Measurements from ENCODE around the gene SNX19. TPM values are rescaled to one million over a fixed set of nuclear protein-coding genes. Genes with fewer than 3 reads are reported as not detected.
"Not testable (repeated sequence)": the region's sequence is repeated elsewhere in the genome, so short reads cannot be mapped to it uniquely, and the experiment has no call there.

Gene SNX19
- total RNA-seq, 1 experiment from 2014 or later: 19.5 TPM

DNA sequence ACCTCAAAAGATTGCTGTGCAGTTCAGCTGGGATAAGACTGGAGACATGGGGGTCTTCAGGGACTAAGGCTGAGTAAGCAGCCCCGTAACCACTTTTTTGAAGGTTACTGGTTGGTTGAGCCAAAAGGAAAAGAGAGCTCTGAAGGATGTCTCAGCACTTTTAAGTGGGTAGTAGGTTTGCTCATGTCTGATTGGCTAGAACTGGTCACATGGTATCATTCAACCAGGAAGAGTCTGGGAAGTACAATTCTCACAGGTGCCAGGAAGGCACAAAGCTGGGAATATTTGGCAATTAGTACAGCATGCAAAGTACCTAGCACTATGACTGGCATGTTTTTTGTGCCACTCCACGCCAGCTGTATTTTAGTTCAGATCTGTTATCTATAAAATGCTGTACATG lies 58.1 kb downstream of the SNX19 start:
- no peak for DNase-seq (ENCODE audit: low spot score)
- in situ Hi-C loops (cut with HindIII; ENCODE audit: low sequenced_read_pairs): loop anchor here (25.0 kb wide), 1 partner anchor 421 kb away; the partner anchor contains the start of genes ADAMTS15 and ADAMTS8

GRCh38 chr11:130855707-130856106 lies 60.6 kb downstream of the SNX19 start:
- in situ Hi-C loops (cut with HindIII; ENCODE audit: low sequenced_read_pairs): loop anchor here (25.0 kb wide), 1 partner anchor 418 kb away; the partner anchor contains the start of genes ADAMTS15 and ADAMTS8
- not testable (repeated sequence) for DNase-seq (ENCODE audit: low spot score)

DNA sequence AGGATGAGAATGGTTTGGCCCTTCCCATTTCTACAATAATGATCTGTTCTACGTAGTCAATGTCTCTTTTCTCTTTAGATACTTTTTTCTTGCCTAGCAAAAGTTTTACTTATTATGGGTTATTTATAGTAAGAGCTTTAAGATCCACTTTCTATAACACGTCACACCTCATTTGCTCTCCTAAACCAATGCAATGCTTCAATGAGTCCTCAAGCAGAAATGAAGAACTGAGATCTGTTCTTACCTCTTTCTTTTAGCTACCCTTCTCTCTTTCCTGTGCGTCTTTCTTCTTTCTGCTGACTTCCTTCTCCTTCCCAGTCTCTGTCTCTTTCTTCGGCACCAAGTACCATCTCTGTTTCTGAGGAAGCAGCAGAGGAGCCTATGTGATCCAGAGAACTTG lies 61.8 kb downstream of the SNX19 start:
- DNase-seq (ENCODE audit: low spot score): no peak
- in situ Hi-C loops (cut with HindIII; ENCODE audit: low sequenced_read_pairs): loop anchor here (25.0 kb wide), 1 partner anchor 417 kb away; the partner anchor contains the start of genes ADAMTS15 and ADAMTS8

DNA sequence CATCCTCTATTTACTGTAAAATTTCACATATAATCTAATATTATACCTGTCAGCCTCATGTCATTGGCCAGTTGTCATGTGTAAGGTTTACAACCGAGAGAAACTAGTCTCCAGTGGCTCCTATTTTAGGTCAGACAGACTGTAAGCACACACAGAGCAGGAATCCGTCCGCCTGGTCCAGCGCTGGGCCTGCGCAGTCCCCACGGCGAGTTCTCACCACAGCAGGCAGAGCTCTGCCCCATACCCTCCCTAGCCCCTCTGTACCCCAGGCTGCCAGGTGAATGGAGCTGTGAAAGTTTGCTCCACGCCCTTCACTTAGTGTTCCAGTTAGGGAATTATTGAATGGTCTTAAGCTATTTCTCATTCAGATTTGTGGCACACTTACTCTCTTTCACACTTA lies 63.7 kb downstream of the SNX19 start:
- in situ Hi-C loops (cut with HindIII; ENCODE audit: low sequenced_read_pairs): loop anchor here (25.0 kb wide), 1 partner anchor 415 kb away; the partner anchor contains the start of genes ADAMTS15 and ADAMTS8
- DNase-seq (ENCODE audit: low spot score): no peak

- in situ Hi-C loops (cut with HindIII; ENCODE audit: low sequenced_read_pairs): loop anchor here (25.0 kb wide), 1 partner anchor 413 kb away; the partner anchor contains the start of genes ADAMTS15 and ADAMTS8
- DNase-seq (ENCODE audit: low spot score): no peak
Observed at GRCh38 chr11:130850185-130850944, 65.9 kb downstream of the SNX19 start.

- in situ Hi-C loops (cut with HindIII; ENCODE audit: low sequenced_read_pairs): no loop called here
- no peak for DNase-seq (ENCODE audit: low spot score)
Observed at GRCh38 chr11:130849215-130849568, 67.1 kb downstream of the SNX19 start.

DNA sequence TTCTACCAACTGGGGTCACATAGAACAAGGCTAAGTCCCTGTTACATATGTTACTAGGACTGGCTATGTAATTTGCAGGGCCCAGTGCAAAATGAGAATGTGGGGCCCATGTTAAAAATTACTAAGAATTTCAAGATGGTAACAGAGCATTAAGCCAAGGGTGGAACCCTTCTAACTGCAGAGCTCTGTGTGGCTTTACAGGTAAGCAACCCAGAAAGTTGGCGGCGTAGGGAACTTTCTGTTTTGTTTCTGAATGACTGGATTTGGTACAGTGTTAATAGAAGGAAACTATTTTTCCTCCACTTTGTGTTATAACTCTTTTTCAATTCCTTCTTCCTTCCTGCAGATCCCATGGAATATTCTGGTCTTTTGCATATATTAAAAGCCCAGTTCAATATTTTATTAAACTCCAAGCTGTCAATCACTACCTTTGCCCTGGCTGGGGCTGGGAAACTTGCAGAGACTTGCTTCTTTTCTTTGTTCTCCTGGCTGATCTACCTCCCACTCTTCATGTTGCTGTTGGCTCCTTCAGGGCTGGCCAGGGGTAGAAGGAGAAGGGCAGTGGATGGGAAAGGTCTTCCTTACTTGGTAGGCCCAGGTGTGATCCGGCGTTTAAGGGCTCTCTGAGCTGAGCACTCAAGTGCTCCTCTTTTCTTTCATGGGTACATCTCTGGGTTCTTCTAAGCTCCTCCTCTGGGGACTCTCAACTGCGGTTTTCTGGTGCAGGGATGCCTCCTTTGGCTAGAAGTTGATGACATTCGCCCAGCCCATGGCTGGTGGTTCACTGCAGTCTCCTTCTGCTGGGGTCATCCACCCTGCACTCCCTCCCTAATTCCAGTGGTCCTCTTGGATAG lies 67.7 kb downstream of the SNX19 start:
- DNase-seq (ENCODE audit: low spot score): no peak
- in situ Hi-C loops (cut with HindIII; ENCODE audit: low sequenced_read_pairs): no loop called here

- DNase-seq (ENCODE audit: low spot score): no peak
- in situ Hi-C loops (cut with HindIII; ENCODE audit: low sequenced_read_pairs): no loop called here
Observed at GRCh38 chr11:130847517-130847916, 68.8 kb downstream of the SNX19 start.

GRCh38 chr11:130846606-130847005 lies 69.7 kb downstream of the SNX19 start:
- in situ Hi-C loops (cut with HindIII; ENCODE audit: low sequenced_read_pairs): no loop called here

DNA sequence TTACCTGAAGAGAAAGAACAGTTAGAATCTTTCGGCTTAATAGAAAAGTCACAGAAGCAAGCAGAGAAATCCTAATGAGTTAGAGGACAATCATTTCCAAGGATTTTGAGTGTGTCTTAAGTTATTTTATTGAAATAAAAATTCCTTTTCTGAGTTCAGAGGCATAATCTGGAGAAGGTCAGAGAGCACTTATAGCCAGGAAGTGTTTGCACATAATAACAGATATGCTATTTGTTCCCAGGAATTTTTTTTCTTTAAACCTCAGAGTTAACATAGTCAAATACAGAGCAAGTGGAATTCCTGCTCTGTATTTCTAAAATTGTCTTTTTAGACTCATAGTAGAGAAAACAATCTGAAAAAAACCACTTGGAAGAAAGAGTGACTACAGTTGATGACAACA lies 74.3 kb downstream of the SNX19 start:
- in situ Hi-C loops (cut with HindIII; ENCODE audit: low sequenced_read_pairs): no loop called here
- DNase-seq (ENCODE audit: low spot score): no peak

More at GRCh38 chr11:130846606-130847005, 69.7 kb downstream of the SNX19 start:
- DNase-seq (ENCODE audit: low spot score): no peak

- DNase-seq (ENCODE audit: low spot score): no peak
- in situ Hi-C loops (cut with HindIII; ENCODE audit: low sequenced_read_pairs): no loop called here
Observed at GRCh38 chr11:130840679-130841078, 75.6 kb downstream of the SNX19 start.

GRCh38 chr11:130839981-130840666 lies 76.2 kb downstream of the SNX19 start:
- in situ Hi-C loops (cut with HindIII; ENCODE audit: low sequenced_read_pairs): no loop called here

DNA sequence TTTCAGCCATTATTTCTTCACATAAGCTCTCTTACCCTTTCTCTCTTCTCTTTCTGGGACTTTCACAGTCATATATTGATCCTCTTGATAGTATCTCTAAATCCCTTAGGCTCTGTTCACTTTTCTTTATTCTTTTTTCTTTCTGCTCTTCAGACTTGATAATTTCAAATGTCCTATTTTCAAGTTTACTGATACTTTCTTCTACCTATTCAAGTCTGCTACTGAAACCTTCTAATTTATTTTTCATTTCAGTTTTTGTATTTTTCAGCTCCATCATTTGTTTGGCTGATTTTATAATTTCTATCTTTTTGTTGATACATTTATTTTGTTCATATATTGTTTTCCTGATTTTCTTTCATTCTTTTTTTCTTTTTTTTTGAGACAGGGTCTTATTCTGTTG lies 79.1 kb downstream of the SNX19 start:
- no peak for DNase-seq (ENCODE audit: low spot score)
- in situ Hi-C loops (cut with HindIII; ENCODE audit: low sequenced_read_pairs): no loop called here

More at GRCh38 chr11:130839981-130840666, 76.2 kb downstream of the SNX19 start:
- no peak for DNase-seq (ENCODE audit: low spot score)

DNA sequence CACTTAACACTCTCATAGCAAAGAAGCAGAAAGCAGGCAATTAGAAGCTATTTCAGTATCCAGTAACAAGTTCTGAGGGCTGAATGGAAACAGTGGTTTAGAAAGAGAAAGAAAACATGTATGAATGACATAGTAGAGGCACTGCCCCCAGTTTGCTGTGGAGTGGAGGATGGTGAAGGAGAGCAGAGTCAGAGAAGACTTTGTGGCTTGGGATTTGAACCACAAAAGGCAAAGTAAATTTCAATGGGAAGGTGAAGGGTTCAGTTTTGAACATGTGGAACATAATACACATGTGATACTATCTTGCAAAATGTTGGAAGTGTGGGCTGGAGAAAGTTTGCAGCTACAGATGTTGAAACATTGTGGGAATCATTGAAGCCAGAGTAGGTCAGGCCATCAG lies 81.4 kb downstream of the SNX19 start:
- in situ Hi-C loops (cut with HindIII; ENCODE audit: low sequenced_read_pairs): no loop called here

GRCh38 chr11:130832566-130833425 lies 83.5 kb downstream of the SNX19 start:
- in situ Hi-C loops (cut with HindIII; ENCODE audit: low sequenced_read_pairs): no loop called here

More for the DNA sequence above, 81.4 kb downstream of the SNX19 start:
- no peak for DNase-seq (ENCODE audit: low spot score)

GRCh38 chr11:130831976-130832375 lies 84.3 kb downstream of the SNX19 start:
- in situ Hi-C loops (cut with HindIII; ENCODE audit: low sequenced_read_pairs): no loop called here
- DNase-seq (ENCODE audit: low spot score): no peak

More at GRCh38 chr11:130832566-130833425, 83.5 kb downstream of the SNX19 start:
- no peak for DNase-seq (ENCODE audit: low spot score)

DNA sequence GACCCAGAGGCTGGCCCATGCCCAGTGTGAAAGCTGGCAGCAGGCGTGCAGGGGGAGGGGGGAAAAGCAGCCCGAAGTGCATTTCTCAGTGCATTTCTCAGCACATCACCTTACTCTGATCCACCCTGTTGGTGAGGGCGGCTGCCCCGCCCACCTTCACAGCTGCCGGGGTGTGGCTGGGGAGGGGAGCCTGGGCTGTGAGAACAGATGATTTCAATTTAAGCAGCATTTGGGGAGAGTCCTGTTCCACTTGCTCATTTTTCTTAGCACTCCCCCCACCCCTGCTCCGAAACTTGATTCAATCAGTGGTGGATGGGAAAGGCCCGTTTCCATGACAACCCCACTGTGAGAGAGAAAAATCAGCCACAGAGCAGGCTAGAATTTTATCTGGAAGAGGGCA lies 84.8 kb downstream of the SNX19 start:
- in situ Hi-C loops (cut with HindIII; ENCODE audit: low sequenced_read_pairs): no loop called here
- no peak for DNase-seq (ENCODE audit: low spot score)

- peak; percentile 5 for DNase-seq (ENCODE audit: low spot score)
- in situ Hi-C loops (cut with HindIII; ENCODE audit: low sequenced_read_pairs): no loop called here
Observed at GRCh38 chr11:130830566-130830965, 85.7 kb downstream of the SNX19 start.

All from G401 (cell line).